ENCODE results near the gene IFI30. TPM values are rescaled to one million over a fixed set of nuclear protein-coding genes. Genes with fewer than 3 reads are reported as not detected.

The IFI30 gene
- total RNA-seq, 1 donor from 2014 or later: not detected

GRCh38 chr19:18224525-18225354 is 51.1 kb downstream of the IFI30 start:
- H3K36me3 Mint-ChIP-seq (ENCODE audit: low read depth): no peaks in the 10 kb centered on the region
- H3K9me3 Mint-ChIP-seq: peaks cover 2% of the 10 kb centered on the region
- H3K4me1 Mint-ChIP-seq: peaks cover 8% of the 10 kb centered on the region
- TF ChIP-seq CTCF (conservative IDR thresholded peaks at IDR 0.05): no peak
- peaks cover 75% of the 10 kb centered on the region for H3K27me3 Mint-ChIP-seq (ENCODE audit: low read depth)
- H3K4me3 Mint-ChIP-seq: peak overlapping the region; percentile 91
- peak overlapping the region; percentile 92 for H3K27ac Mint-ChIP-seq (ENCODE audit: unreplicated experiment)
- DNase-seq (ENCODE audit: low read depth, low spot score): peak; percentile 96

GRCh38 chr19:18225355-18225701 is 51.7 kb downstream of the IFI30 start:
- H3K36me3 Mint-ChIP-seq (ENCODE audit: low read depth): no peaks in the 10 kb centered on the region
- H3K27ac Mint-ChIP-seq (ENCODE audit: unreplicated experiment): no peak overlapping the region

GRCh38 chr19:18225702-18226468 is 52.3 kb downstream of the IFI30 start, which contains the start of gene PDE4C:
Gene PDE4C, minus strand, starts transcription at chr19:18226438. Its CDS starts 23 bp downstream, at chr19:18226415.
- Mint-ChIP-seq H3K9me3 (peaks cover 2% of the 10 kb centered on the region), H3K36me3 (ENCODE audit: low read depth) (no peaks in the 10 kb centered on the region), H3K27me3 (ENCODE audit: low read depth) (peaks cover 75% of the 10 kb centered on the region), H3K4me1 (peaks cover 8% of the 10 kb centered on the region), H3K4me3 (no peak within 1 kb of the TSS), H3K27ac (ENCODE audit: unreplicated experiment) (no peak within 1 kb of the TSS)
- DNase-seq (ENCODE audit: low read depth, low spot score): no peak
- no peak for TF ChIP-seq CTCF (conservative IDR thresholded peaks at IDR 0.05)

More at GRCh38 chr19:18225355-18225701, 51.7 kb downstream of the IFI30 start:
- H3K9me3 Mint-ChIP-seq: peaks cover 2% of the 10 kb centered on the region
- no peak for DNase-seq (ENCODE audit: low read depth, low spot score)
- peaks cover 74% of the 10 kb centered on the region for H3K27me3 Mint-ChIP-seq (ENCODE audit: low read depth)
- H3K4me3 Mint-ChIP-seq: no peak overlapping the region
- TF ChIP-seq CTCF (conservative IDR thresholded peaks at IDR 0.05): no peak
- H3K4me1 Mint-ChIP-seq: peaks cover 8% of the 10 kb centered on the region

GRCh38 chr19:18226956-18227780 is 53.6 kb downstream of the IFI30 start:
- TF ChIP-seq CTCF (conservative IDR thresholded peaks at IDR 0.05): no peak
- peaks cover 2% of the 10 kb centered on the region for H3K9me3 Mint-ChIP-seq
- H3K27ac Mint-ChIP-seq (ENCODE audit: unreplicated experiment): no peak overlapping the region
- H3K36me3 Mint-ChIP-seq (ENCODE audit: low read depth): no peaks in the 10 kb centered on the region
- no peak for DNase-seq (ENCODE audit: low read depth, low spot score)
- H3K4me1 Mint-ChIP-seq: peaks cover 8% of the 10 kb centered on the region
- no peak overlapping the region for H3K4me3 Mint-ChIP-seq
- H3K27me3 Mint-ChIP-seq (ENCODE audit: low read depth): peaks cover 76% of the 10 kb centered on the region

Other genes with a start within 250 kb of the IFI30 start
- 122 and 126 TPM in 2 replicates for gene CCDC124, start 240.8 kb upstream of the IFI30 start, total RNA-seq
- 6.2 and 6.5 TPM in 2 replicates for gene KCNN1, start 206.7 kb upstream of the IFI30 start, total RNA-seq
- 0.56 and 1.2 TPM in 2 replicates for gene ARRDC2, start 165.6 kb upstream of the IFI30 start, total RNA-seq
- not detected in 2 replicates for gene IL12RB1, start 86.9 kb upstream of the IFI30 start, total RNA-seq
- 12.6 and 13.4 TPM in 2 replicates for gene MAST3, start 76.0 kb upstream of the IFI30 start, total RNA-seq
- gene PIK3R2, start 20.6 kb upstream of the IFI30 start, total RNA-seq: 72.5 and 74.8 TPM in 2 replicates
- gene MPV17L2, start 19.4 kb downstream of the IFI30 start, total RNA-seq: 16.9 and 17.2 TPM in 2 replicates
- 9.2 and 9.9 TPM in 2 replicates for gene RAB3A, start 30.2 kb downstream of the IFI30 start, total RNA-seq
- gene PDE4C, start 52.6 kb downstream of the IFI30 start, total RNA-seq: 0.09 and 0.25 TPM in 2 replicates
- 2.2 and 2.5 TPM in 2 replicates for gene IQCN, start 100.6 kb downstream of the IFI30 start, total RNA-seq
- gene JUND, start 107.8 kb downstream of the IFI30 start, total RNA-seq: 73.6 and 85.1 TPM in 2 replicates
- gene LSM4, start 149.3 kb downstream of the IFI30 start, total RNA-seq: 283 and 292 TPM in 2 replicates
- gene PGPEP1, start 166.8 kb downstream of the IFI30 start, total RNA-seq: 5.2 and 8.3 TPM in 2 replicates
- gene GDF15, start 212.3 kb downstream of the IFI30 start, total RNA-seq: 1.2 TPM in 2 replicates
- not detected in 2 replicates for gene LRRC25, start 223.8 kb downstream of the IFI30 start, total RNA-seq
- 68.0 and 71.8 TPM in 2 replicates for gene SSBP4, start 245.6 kb downstream of the IFI30 start, total RNA-seq